Measurements from ENCODE around the gene SLC8A1. TPM values are rescaled to one million over a fixed set of nuclear protein-coding genes. Genes with fewer than 3 reads are reported as not detected.

Gene SLC8A1
- total RNA-seq, 3 donors from 2014 or later, result 8.2 to 14.2 (median 12.2) TPM

GRCh38 chr2:40256649-40257048, 195.2 kb downstream of the SLC8A1 start:
- Histone ChIP-seq H3K9me3 (no peaks in the 10 kb centered on the region), H3K4me1 (no peaks in the 10 kb centered on the region), H3K4me3 (no peak overlapping the region), H3K27ac (no peak overlapping the region), H3K27me3 (no peaks in the 10 kb centered on the region), H3K36me3 (no peaks in the 10 kb centered on the region)
- TF ChIP-seq CTCF (IDR thresholded peaks at IDR 0.05) (no peak), POLR2A (IDR thresholded peaks at IDR 0.05) (no peak), POLR2AphosphoS5 (IDR thresholded peaks at IDR 0.05) (no peak)
- intact Hi-C loops (cut with DNase I; ENCODE audit: low total_unique reads), result no loop called here
- DNase-seq (ENCODE audit: low spot score in 2 of 2), result no peak

- H3K27me3 ChIP-seq, result no peaks in the 10 kb centered on the region
- H3K9me3 ChIP-seq, result no peaks in the 10 kb centered on the region
- intact Hi-C loops (cut with DNase I; ENCODE audit: low total_unique reads), result no loop called here
- TF ChIP-seq CTCF (IDR thresholded peaks at IDR 0.05) (no peak), POLR2AphosphoS5 (IDR thresholded peaks at IDR 0.05) (no peak), POLR2A (IDR thresholded peaks at IDR 0.05) (no peak)
- H3K4me1 ChIP-seq, result no peaks in the 10 kb centered on the region
- H3K36me3 ChIP-seq, result no peaks in the 10 kb centered on the region
- no peak overlapping the region for H3K27ac ChIP-seq
- H3K4me3 ChIP-seq, result no peak overlapping the region
- DNase-seq (ENCODE audit: low spot score in 2 of 2), result no peak
These were observed 195.9 kb downstream of the SLC8A1 start for GRCh38 chr2:40256008-40256407.

- no peak overlapping the region for H3K27ac ChIP-seq
These were observed 196.8 kb downstream of the SLC8A1 start for GRCh38 chr2:40255103-40255502.

GRCh38 chr2:40254611-40255010, 197.3 kb downstream of the SLC8A1 start:
- TF ChIP-seq POLR2A (IDR thresholded peaks at IDR 0.05) (no peak), CTCF (IDR thresholded peaks at IDR 0.05) (no peak), POLR2AphosphoS5 (IDR thresholded peaks at IDR 0.05) (no peak)
- intact Hi-C loops (cut with DNase I; ENCODE audit: low total_unique reads), result no loop called here
- H3K9me3 ChIP-seq, result no peaks in the 10 kb centered on the region
- H3K4me3 ChIP-seq, result no peak overlapping the region
- H3K36me3 ChIP-seq, result no peaks in the 10 kb centered on the region
- no peak overlapping the region for H3K27ac ChIP-seq
- no peak for DNase-seq (ENCODE audit: low spot score in 2 of 2)
- H3K27me3 ChIP-seq, result no peaks in the 10 kb centered on the region
- H3K4me1 ChIP-seq, result no peaks in the 10 kb centered on the region

More at GRCh38 chr2:40255103-40255502, 196.8 kb downstream of the SLC8A1 start:
- no peak for DNase-seq (ENCODE audit: low spot score in 2 of 2)
- H3K4me3 ChIP-seq, result no peak overlapping the region
- TF ChIP-seq POLR2AphosphoS5 (IDR thresholded peaks at IDR 0.05) (no peak), POLR2A (IDR thresholded peaks at IDR 0.05) (no peak), CTCF (IDR thresholded peaks at IDR 0.05) (no peak)
- H3K9me3 ChIP-seq, result no peaks in the 10 kb centered on the region
- H3K4me1 ChIP-seq, result no peaks in the 10 kb centered on the region
- no peaks in the 10 kb centered on the region for H3K27me3 ChIP-seq
- intact Hi-C loops (cut with DNase I; ENCODE audit: low total_unique reads), result no loop called here
- H3K36me3 ChIP-seq, result no peaks in the 10 kb centered on the region

- H3K9me3 ChIP-seq, result no peaks in the 10 kb centered on the region
- H3K4me3 ChIP-seq, result no peak overlapping the region
- no peaks in the 10 kb centered on the region for H3K36me3 ChIP-seq
- no peak overlapping the region for H3K27ac ChIP-seq
- H3K4me1 ChIP-seq, result no peaks in the 10 kb centered on the region
- intact Hi-C loops (cut with DNase I; ENCODE audit: low total_unique reads), result no loop called here
- no peaks in the 10 kb centered on the region for H3K27me3 ChIP-seq
- no peak for DNase-seq (ENCODE audit: low spot score in 2 of 2)
- TF ChIP-seq CTCF (IDR thresholded peaks at IDR 0.05), result no peak
- TF ChIP-seq POLR2A (IDR thresholded peaks at IDR 0.05), result no peak
- TF ChIP-seq POLR2AphosphoS5 (IDR thresholded peaks at IDR 0.05), result no peak
These were observed 200.8 kb downstream of the SLC8A1 start for GRCh38 chr2:40251137-40251536.

Data from breast epithelium (tissue), 4 donors.